ENCODE measurements around the gene DOK4. TPM values are rescaled to one million over a fixed set of nuclear protein-coding genes. Genes with fewer than 3 reads are reported as not detected.

Gene DOK4
- total and polyA plus RNA-seq, 2 of the 8 experiments (the other 6 are each of a cell fraction or from before 2014, with no cell fraction given) = 24.0 to 28.9 TPM

DNA sequence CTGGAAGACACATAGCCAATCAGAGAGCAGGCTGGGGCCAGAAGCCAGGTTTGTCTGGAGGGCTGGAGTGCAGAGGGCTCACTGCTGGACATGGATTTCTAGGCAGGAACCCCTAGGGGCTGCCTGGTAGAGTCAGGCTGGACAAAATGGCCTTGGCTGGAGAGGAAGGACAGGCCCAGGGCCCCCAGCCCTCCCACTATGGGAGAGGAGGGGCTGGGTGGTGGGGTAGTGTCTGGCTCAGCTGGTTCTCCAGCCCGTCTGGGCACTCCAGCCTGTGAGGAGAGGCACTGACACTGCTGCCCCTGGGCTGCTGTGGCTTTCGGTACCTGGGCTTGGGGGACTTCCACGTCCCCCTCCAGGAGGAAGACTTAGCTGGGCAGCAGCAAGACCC, 21.7 kb upstream of the DOK4 start (continued):
- TF ChIP-seq SRF (IDR thresholded peaks at IDR 0.05; ENCODE audit: low read depth, low read length) (no peak), RFX5 (IDR thresholded peaks at IDR 0.05; ENCODE audit: borderline replicate concordance, low read depth, low read length) (no peak)

Measured in H1 (cell line).